GM12892 (cell line): ENCODE data around the gene DIP2B.
"Not testable (repeated sequence)": the region's sequence is repeated elsewhere in the genome, so short reads cannot be mapped to it uniquely, and the experiment has no call there.

Experiments
- POLR2A ChIP-seq: IDR thresholded peaks from 2 replicates; pipeline ENCODE4 v1.6.1; 2011; ENCODE audit warnings: low read depth, low read length, control low read depth
- POLR2AphosphoS5 ChIP-seq: IDR thresholded peaks from 2 replicates; pipeline ENCODE4 v1.6.1; 2011; ENCODE audit warnings: low read depth, low read length, control low read depth

GRCh38 chr12:50498119-50498518 lies 6.7 kb upstream of the DIP2B start:
- TF ChIP-seq POLR2A, POLR2AphosphoS5: not testable (repeated sequence)
